HG02571 (cell line): ENCODE data around the gene GEMIN2.
"Not testable (repeated sequence)": the region's sequence is repeated elsewhere in the genome, so short reads cannot be mapped to it uniquely, and the experiment has no call there.

ENCODE experiments used
- ATAC-seq: cut with Tn5 transposase; IDR thresholded peaks from one replicate; pipeline ENCODE4 v1.9.1; 2021; ENCODE audit warnings: mild to moderate bottlenecking, moderate library complexity; ENCODE audit not compliant: unreplicated experiment

GEMIN2 gene

GRCh38 chr14:39109893-39110715 is 4.0 kb upstream of the GEMIN2 start:
- ATAC-seq = no peak

- no peak for ATAC-seq
Measured at GRCh38 chr14:39113685-39114072, 444 bp upstream of the GEMIN2 start.

DNA sequence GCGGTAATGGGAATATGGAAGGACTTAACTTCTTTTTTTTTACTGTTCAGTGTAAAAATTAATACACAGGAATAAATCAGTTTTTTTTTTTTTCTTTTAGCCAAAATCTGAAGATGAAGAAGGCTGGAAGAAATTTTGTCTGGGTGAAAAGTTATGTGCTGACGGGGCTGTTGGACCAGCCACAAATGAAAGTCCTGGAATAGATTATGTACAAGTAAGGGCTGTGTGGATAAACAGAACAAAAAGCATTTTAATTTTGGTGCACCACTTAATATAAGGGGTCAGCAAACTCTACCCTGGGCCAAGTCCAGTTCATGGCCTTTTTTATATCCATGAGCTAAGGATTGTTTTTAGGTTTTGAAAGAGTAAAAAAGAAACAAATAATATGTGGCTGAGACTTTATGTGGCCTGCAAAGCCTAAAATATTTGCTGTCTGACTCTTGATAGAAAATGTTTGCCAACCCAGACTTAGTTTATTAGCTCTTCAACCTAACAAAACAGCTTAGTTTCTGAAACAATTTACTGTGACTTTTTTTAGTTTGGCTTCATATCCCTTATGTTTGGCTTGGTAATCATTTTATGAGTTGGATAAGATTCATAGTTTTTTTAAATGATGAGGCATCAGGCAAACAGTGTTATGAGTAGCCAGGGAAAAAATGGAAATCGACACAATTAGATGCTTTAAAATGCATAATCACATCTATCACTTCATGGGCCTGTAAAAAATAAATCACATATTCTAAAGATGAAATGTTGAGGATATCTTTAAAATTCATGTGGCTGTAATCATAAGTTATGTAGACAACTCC is 8.4 kb downstream of the GEMIN2 start:
- ATAC-seq = no peak

- not testable (repeated sequence) for ATAC-seq
Measured at GRCh38 chr14:39137835-39138234, 23.7 kb downstream of the GEMIN2 start.

DNA sequence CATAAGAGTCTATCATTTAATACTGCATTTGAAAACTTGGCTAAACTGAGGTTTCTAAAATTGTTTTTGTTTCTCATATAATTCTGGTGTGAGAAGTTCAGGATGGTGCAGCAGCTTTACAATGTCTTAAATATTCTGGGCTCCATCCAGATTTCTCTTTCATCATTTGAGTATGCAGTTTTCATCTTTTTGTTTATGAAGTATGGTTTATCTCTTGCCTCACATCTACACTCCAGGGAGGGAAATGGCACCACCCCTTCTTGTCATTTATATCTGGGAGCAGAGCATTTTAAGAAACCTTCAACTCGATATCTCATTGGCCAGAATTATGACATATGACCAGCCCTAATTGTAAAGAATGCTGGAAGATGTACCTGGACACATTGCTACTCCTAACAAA is 24.3 kb downstream of the GEMIN2 start:
- ATAC-seq = no peak

DNA sequence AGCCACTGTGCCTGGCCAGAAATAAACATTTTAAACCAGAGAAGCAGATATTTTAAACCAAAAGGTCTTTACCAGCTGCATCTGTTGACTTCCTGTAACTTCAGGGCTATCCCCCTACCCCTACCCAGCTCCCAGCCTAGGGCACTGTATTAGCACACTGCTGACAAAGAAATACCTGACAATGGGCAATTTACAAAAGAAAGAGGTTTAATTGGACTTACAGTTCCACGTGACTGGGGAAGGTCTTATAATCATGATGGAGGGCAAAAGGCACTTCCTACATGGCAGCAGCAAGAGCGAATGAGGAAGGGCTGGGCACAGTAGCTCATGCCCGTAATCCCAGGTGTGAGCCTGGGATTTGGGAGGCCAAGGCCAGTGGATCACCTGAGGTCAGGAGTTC is 26.0 kb downstream of the GEMIN2 start:
- ATAC-seq = no peak

DNA sequence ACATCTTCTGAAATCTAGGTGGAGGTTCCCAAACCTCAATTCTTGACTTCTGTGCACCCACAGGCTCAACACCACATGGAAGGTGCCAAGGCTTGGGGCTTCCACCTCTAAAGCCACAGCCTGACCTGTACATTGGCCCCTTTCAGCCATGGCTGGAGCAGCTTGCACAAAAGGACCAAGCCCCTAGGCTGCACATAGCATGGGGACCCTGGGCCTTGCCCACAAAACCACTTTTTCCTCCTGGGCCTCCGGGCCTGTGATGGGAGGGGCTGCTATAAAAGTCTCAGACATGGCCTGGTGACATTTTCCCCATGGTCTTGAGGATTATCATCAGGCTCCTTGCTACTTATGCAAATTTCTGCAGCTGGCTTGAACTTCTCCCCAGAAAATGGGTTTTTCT is 27.5 kb downstream of the GEMIN2 start:
- not testable (repeated sequence) for ATAC-seq

- not testable (repeated sequence) for ATAC-seq
Measured at GRCh38 chr14:39143226-39143625, 29.1 kb downstream of the GEMIN2 start.

- no peak for ATAC-seq
Measured at GRCh38 chr14:39145266-39145966, 31.3 kb downstream of the GEMIN2 start.

GRCh38 chr14:39154594-39155189 is 40.6 kb downstream of the GEMIN2 start:
- ATAC-seq = no peak

- no peak for ATAC-seq
Measured at GRCh38 chr14:39157491-39157890, 43.4 kb downstream of the GEMIN2 start.

- no peak for ATAC-seq
Measured at GRCh38 chr14:39158222-39158858, 44.2 kb downstream of the GEMIN2 start.

DNA sequence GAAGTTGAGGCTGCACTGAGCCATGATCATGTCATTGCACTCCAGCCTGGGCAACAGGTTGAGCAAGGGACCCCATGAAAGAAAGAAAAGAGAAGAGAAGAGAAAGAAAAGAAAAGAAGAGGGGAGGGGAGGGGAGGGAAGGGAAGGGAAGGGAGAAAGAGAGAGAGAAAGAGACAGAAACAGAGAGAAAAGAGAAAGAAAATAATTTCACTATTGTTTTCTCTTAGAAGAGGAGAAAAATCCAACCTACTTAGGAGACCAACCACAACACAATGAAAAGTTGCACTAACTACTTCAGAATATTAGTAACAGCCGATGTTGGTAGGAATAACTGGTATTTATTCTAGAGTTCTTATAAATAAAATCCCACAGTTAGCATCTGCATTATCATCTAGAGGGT is 46.4 kb downstream of the GEMIN2 start:
- ATAC-seq = no peak

DNA sequence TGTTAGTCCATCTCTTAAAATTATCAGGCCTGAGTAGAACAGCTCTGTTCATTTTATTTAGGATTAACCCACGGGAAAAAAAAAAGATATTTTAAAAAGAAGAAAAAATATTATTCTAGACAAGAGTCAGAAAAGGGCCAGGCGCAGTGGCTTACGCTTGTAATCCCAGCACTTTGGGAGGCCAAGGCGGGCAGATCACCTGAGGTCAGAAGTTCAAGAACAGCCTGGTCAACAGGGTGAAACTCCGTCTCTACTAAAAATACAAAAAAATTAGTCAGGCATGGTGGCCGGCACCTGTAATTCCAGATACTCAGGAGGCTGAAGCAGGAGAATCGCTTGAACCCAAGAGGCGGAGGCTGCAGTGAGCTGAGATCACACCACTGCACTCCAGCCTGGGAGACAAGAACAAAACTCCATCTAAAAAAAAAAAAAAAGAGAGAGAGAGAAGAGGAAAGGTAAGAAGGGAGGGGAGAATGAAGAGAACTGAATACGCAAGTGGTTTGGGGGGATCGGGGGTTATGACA is 53.7 kb downstream of the GEMIN2 start:
- not testable (repeated sequence) for ATAC-seq

DNA sequence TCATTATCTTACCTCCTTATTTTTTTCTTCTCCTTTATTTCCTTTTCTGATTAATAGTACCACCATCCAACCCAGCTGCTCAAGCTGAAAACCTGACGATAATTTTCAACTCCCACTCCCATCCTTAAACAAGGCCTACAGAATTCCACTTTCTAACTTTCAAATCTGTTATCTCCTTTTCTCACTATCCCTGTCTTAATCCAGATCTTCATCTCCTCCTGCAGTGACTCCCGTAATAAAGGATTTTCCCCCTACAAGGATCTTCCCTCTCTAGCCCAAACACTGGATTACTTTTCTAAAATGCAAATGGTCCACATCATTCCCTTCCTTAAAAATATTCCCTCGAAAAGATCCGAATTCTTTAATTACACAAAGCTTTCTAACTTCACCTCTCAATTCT is 54.5 kb downstream of the GEMIN2 start:
- ATAC-seq = no peak

- ATAC-seq = peak; percentile 7
Measured at GRCh38 chr14:39169541-39169900, 55.4 kb downstream of the GEMIN2 start.

- ATAC-seq = no peak
Measured at GRCh38 chr14:39173198-39173597, 59.1 kb downstream of the GEMIN2 start.

DNA sequence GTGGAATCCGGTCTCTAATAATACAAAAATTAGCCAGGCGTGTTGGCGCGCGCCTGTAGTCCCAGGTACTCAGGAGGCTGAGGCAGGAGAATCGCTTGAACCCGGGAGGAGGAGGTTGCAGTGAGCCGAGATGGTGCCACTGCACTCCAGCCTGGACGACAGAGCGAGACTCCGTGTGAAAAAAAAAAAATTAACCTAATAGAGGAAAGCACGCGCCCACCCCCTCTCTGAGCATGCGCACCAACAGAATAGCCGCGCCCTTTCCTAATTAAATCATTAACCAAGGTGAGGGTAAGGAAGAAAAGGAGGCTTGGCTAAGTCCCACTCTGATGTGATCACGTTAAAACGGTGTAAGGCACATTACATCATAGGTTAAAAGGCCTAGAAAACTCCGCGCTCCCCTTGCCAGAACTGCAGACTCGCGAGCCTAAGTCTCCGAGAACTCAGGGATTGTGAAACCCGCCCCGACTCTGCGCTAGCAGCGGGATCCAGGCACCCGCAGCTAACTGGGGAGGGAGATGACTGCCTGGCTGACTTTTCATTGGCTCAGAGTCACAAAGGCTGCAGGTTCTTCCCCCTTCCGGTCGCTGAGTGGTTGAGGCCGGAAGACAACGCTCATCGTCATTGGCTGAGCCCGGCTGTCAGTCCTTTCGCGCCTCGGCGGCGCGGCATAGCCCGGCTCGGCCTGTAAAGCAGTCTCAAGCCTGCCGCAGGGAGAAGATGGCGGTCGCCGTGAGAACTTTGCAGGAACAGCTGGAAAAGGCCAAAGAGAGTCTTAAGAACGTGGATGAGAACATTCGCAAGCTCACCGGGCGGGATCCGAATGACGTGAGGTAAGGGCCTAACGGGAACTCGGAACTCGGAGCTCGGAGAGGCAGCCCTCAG is 60.7 kb downstream of the GEMIN2 start, which contains the start of gene PNN:
Gene PNN (plus strand): TSS at position 695 of the 885 bp plus-strand sequence. CDS start 26 bp downstream, at position 721.
- ATAC-seq = peak; percentile 90
